Thyroid gland (tissue), 4 donors: Measurements from ENCODE around the gene PLCD4.

Experiments
- POLR2A ChIP-seq, 2 donors: fragments of 450-650 bp; IDR thresholded peaks; one replicate each; pipeline ENCODE4 v1.6.1; 2017; ENCODE audit warnings: antibody characterized with exemption in 2 of 2, mild to moderate bottlenecking in 2 of 2, moderate library complexity in 1 of 2
- TF ChIP-seq, protein P1 (sequence below), 6 experiments: fragments of 200-600 bp in 3 of 6; fragments of 450-650 bp in 3 of 6; sonication (generic) in 3 of 6; IDR thresholded peaks; one replicate each; pipeline ENCODE4 v1.5.1; 2016 to 2019; ENCODE audit warnings: antibody characterized with exemption in 6 of 6, mild to moderate bottlenecking in 2 of 6, inconsistent platforms in 1 of 6, moderate library complexity in 1 of 6

DNA sequence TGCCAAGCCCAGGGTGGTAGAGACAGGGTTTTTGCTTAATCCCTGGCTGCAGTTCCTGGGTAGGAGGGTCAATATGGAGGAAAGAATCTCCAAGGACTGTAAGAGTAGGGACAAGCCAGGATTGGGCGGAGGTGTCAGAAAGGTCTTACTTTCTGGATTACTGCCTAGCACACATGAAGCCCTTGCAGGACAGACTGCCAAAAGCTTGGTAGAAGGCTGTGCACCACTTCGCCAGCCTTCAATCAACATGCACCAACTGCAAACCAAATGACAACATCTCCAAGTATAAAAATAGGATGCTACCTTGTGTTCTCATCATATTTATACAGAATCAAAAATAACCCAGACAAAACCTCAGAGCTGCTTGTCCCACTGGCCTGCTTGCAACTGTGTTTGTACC is 48.1 kb downstream of the PLCD4 start:
- TF ChIP-seq, protein P1, sequence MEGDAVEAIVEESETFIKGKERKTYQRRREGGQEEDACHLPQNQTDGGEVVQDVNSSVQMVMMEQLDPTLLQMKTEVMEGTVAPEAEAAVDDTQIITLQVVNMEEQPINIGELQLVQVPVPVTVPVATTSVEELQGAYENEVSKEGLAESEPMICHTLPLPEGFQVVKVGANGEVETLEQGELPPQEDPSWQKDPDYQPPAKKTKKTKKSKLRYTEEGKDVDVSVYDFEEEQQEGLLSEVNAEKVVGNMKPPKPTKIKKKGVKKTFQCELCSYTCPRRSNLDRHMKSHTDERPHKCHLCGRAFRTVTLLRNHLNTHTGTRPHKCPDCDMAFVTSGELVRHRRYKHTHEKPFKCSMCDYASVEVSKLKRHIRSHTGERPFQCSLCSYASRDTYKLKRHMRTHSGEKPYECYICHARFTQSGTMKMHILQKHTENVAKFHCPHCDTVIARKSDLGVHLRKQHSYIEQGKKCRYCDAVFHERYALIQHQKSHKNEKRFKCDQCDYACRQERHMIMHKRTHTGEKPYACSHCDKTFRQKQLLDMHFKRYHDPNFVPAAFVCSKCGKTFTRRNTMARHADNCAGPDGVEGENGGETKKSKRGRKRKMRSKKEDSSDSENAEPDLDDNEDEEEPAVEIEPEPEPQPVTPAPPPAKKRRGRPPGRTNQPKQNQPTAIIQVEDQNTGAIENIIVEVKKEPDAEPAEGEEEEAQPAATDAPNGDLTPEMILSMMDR (IDR thresholded peaks at IDR 0.05), result no peak
- no peak for TF ChIP-seq POLR2A (IDR thresholded peaks at IDR 0.05)
